ENCODE results near the gene RO60.

DNA sequence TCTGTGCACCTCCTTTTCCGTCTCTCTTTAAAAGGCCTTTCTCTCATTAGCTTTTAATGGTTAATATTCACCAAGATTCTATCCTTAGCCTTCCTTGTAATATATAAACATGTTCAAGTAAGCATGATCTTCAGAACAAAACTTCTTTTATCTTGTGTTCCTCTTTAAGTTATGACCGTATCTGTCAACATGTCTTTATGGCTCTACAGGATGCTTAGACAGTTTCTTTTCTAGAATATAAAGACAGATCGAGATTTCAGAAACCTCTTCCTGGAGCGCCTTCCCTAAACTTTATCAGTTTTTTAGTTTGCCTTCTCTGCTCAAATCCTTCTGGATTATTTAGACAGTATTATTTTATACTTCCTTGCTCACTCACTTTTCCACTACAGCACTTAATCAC, 7.2 kb downstream of the RO60 start:
- TF ChIP-seq CTCF (IDR thresholded peaks at IDR 0.05; ENCODE audit: low read length), result no peak
- no peak for TF ChIP-seq EZH2 (IDR thresholded peaks at IDR 0.05; ENCODE audit: borderline replicate concordance, low read length)
